K562 (cell line): Measurements from ENCODE around the gene MBOAT7.
"Not testable (repeated sequence)": the region's sequence is repeated elsewhere in the genome, so short reads cannot be mapped to it uniquely, and the experiment has no call there.

Source experiments
- SOX6 ChIP-seq: fragments of 450-650 bp; IDR thresholded peaks from 2 replicates; pipeline ENCODE4 v1.6.1; 2014; ENCODE audit warnings: mild to moderate bottlenecking
- TAF1 ChIP-seq: IDR thresholded peaks from 2 replicates; pipeline ENCODE4 v1.6.1; 2011; ENCODE audit warnings: mild to moderate bottlenecking, low read length, moderate library complexity; ENCODE audit not compliant: insufficient read depth, control insufficient read depth, severe bottlenecking; ENCODE audit errors: extremely low read depth

GRCh38 chr19:54222474-54223276 is 33.3 kb upstream of the MBOAT7 start, which contains the start of gene LILRB3:
- TF ChIP-seq SOX6, TAF1: not testable (repeated sequence)
